Stimulated activated CD4-positive, alpha-beta T cell treated with anti-CD3 and anti-CD28 coated beads, Interleukin-12 subunit alpha, Interleukin-12 subunit beta, amount 100 ng/mL, for 48 hours (primary cell): Measurements from ENCODE around the gene NR1I2.

Experiments used
- DNase-seq, 3 donors: peaks; one replicate each; pipeline ENCODE4 v3.0.0-alpha.2; 2020; ENCODE audit warnings: low read depth in 2 of 3, low spot score in 1 of 3

NR1I2 gene

GRCh38 chr3:119817583-119818363 lies 35.9 kb downstream of the NR1I2 start:
- no peak for DNase-seq

DNA sequence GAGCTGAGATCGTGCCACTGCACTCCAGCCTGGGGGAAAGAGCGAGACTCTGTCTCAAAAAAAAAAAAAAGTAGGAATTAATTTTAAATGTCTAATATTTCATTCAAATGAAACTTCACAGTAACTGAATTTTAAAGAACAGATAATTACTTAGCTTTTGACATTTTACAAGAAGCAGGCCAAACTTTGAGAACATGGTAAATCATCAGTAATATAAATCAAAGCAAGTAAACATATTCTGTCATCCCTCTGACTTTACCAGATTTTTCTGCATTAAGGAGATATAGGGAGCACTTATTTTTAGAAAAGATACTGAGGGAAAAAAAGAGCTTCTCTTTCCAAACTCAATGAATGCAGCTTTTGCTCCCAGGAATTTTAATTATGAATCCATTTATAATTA lies 37.0 kb downstream of the NR1I2 start:
- DNase-seq: no peak

- DNase-seq: no peak
Observed at GRCh38 chr3:119819806-119820205, 37.9 kb downstream of the NR1I2 start.

GRCh38 chr3:119825820-119826219 lies 43.9 kb downstream of the NR1I2 start:
- DNase-seq: no peak

- no peak for DNase-seq
Observed at GRCh38 chr3:119826711-119827608, 45.1 kb downstream of the NR1I2 start.

DNA sequence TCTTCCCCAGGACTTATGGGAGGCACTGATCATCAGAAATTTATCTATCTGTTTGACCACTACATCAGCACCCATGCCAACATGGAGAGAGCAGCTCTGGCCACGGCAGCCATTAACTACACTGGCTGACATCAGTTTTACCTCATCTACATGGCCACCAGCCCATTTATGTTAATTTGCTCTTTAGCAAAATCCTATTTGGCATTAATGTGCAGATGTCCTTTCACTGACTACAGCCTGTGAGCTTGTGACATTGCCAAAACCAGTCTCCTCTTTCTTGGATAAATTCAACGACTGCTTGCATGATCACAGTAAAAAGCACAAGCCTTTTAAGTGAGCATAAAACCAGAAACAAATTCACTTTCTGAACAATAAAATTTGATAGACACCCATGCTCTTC lies 47.5 kb downstream of the NR1I2 start:
- DNase-seq: no peak

DNA sequence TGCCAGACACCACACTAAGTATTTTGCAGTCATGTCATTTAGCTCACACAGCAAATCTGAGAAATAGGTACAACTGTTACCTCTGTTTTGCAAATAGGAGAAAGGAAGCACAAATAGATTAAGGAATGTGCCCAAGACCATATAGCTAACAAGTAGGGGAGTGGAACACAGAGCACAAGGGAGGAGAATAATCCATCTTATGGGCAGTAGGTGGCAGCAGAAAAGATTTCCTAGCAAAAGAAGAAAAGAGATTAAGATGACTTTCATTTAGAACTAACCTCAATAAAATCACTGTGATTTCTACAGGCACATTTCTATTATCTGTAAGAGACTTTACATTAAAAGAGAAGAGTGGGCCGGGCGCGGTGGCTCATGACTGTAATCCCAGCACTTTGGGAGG lies 49.1 kb downstream of the NR1I2 start:
- no peak for DNase-seq

DNA sequence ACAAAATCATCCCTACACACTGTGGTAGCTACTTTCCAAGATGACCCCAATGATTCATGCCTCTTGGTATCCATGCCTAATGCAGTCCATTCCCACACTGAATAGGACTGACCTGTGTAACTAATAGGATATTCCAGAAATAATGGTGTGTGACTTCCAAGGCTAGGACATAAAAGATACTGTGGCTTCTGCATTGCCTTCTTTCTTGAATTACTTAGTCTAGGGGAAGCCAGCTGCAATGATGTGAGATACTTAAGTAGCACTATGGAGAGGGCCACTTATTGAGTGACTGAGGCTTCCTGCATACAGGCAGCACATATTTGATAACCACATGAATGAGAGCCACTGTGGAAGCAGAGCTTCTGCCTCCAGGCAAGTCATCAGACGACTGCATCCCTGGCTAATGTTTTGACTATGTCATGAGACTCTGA lies 50.1 kb downstream of the NR1I2 start:
- no peak for DNase-seq

GRCh38 chr3:119834754-119835370 lies 53.0 kb downstream of the NR1I2 start:
- DNase-seq: no peak

- DNase-seq: no peak
Observed at GRCh38 chr3:119835556-119835955, 53.7 kb downstream of the NR1I2 start.

DNA sequence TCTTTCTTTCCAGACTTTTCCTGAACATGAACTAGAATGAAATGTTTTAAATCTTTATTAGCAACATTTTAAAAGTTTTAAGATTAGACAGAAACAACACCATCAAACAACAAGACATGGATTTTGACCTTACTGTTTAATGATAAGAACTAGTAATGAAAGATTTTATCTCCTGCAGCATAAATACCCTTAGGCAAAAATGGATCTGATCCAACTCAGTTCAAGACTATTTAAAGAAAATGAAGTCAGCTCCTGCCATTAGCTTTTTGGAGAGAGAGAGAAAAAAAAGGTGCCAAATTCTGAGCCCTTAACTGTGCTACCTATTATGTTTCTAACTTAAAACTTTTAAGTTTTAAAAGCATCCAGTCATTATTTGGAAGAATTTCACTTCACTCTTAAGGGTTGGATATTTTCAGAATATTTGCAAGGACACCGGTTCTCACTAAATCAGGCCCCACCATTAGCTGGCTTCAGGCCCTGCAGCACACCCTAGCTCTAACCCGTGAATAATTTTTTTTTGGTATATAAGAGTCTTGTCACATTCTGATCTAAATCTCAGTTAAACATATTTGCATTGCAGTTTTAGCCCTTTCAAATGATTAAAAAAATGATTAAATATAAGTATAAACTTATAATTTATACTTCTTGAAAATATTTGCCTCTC lies 60.0 kb downstream of the NR1I2 start:
- DNase-seq: no peak

- DNase-seq: no peak
Observed at GRCh38 chr3:119849126-119849525, 67.2 kb downstream of the NR1I2 start.

DNA sequence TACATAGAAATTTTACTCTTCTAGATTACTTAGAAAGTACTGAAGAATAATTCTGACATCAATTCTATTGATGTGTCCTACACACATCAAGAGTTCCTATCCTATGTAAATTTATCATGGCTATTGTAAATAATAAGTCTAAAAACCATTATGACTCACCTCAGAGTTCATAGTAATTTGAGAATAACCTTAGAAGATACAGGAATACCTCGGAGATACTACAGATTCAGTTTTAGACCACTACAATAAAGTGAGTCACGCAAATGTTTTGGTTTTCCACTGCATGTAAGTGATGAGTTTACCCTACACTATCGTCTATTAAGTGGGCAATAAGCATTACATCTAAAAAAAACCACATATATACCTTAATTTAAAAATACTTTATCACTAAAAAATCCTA lies 74.8 kb downstream of the NR1I2 start:
- no peak for DNase-seq

GRCh38 chr3:119858957-119859356 lies 77.1 kb downstream of the NR1I2 start:
- DNase-seq: no peak

DNA sequence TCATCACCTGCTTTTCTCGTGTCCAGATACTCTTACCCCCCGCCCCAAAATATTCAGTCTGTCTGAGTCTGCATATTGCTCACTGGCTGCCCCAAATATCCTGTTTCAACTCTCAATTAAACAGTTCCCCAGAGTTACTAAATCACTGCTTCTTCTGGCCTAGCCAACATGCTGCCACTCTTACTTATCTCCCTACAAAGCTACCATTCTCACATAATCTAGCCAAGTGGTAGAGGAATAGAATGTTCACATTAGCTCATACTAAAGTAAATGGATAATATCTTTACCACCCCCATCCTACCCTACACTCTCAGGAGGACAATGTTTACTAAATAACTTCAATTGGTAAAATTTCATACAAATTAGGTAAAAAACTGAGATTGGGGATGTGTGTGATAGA lies 77.8 kb downstream of the NR1I2 start:
- DNase-seq: no peak

DNA sequence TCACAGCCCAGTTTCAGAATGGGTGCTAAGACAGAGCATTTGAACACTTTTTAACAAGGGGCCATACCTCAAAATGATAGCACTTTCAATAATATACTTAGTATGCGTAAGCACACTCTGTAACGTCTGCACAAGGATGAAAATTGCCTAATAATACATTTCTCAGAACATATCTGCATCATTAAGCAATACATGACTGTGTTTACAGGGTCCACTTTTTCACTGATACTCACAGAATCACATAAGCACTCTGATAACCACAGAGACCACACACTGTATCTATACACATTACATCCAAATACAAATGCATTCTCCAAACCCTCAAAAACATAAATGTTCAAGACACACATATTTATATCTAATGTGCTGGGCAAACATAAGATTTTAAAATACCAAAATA lies 79.8 kb downstream of the NR1I2 start:
- no peak for DNase-seq

- DNase-seq: no peak
Observed at GRCh38 chr3:119862616-119863015, 80.7 kb downstream of the NR1I2 start.

DNA sequence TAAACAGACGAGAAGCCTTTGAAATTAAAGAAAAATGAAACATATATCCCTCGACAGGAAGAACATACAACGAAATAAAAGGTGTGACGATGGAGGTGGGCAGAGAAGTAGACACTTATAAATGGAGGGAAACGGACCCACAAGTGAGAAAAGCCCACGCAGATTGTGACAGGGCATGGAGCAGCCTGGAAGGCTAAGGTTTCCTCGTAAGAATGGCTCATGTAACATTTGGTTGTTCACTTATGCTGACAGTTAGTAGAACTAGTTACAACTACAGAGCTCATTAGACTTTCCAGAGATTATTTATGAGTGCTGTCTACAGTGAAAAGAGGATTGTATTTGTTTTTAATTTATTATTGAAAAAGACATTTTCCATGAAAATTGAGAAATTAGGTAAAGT lies 82.6 kb downstream of the NR1I2 start:
- DNase-seq: no peak
